ENCODE data around the gene WDR73.

WDR73 gene

DNA sequence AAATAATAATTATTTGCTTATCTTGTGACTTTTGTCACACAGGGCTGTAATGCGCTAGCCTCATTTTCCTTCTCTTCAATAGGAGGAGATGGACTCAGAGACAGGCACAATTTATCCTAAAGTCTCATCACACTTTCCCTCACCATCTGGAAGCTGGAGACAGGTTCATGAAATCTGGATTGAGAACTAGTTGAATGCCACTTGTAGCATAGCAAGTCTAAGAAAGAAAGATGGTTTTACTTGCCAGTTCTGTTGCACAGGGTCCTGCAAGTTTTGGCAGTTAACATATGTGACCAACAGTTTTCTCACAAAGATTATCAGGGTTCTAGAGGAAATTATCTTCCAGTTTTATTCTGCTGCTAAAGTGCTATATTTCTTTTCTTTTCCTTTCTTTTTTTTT is 62.3 kb downstream of the WDR73 start:
- no peak overlapping the region for H3K4me3 ChIP-seq (ENCODE audit: control insufficient read depth, low read depth, low read length)
- DNase-seq (ENCODE audit: low read depth), result no peak
- TF ChIP-seq, protein P1, sequence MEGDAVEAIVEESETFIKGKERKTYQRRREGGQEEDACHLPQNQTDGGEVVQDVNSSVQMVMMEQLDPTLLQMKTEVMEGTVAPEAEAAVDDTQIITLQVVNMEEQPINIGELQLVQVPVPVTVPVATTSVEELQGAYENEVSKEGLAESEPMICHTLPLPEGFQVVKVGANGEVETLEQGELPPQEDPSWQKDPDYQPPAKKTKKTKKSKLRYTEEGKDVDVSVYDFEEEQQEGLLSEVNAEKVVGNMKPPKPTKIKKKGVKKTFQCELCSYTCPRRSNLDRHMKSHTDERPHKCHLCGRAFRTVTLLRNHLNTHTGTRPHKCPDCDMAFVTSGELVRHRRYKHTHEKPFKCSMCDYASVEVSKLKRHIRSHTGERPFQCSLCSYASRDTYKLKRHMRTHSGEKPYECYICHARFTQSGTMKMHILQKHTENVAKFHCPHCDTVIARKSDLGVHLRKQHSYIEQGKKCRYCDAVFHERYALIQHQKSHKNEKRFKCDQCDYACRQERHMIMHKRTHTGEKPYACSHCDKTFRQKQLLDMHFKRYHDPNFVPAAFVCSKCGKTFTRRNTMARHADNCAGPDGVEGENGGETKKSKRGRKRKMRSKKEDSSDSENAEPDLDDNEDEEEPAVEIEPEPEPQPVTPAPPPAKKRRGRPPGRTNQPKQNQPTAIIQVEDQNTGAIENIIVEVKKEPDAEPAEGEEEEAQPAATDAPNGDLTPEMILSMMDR (conservative IDR thresholded peaks at IDR 0.05; ENCODE audit: control insufficient read depth, insufficient read depth, low read depth, low read length), result no peak

DNA sequence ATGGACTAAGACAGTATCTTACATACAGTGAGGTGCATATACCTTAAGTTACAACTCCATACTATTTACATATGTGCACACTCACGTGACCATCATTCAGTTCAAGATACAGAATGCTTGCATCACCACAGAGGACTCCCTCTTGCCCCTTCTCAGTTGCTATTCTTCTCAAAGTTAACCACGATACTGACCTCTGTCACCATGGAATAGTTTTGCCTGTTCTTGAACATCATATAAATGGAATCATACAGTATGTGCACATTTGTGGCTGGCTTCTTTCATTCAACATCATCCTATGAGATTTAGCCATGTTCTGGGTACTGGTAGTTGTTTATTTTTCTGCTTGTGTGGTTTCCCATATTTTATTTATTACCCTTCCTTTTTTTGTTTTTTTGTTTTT is 63.7 kb downstream of the WDR73 start:
- no peak overlapping the region for H3K4me3 ChIP-seq (ENCODE audit: control insufficient read depth, low read depth, low read length)
- no peak for DNase-seq (ENCODE audit: low read depth)
- TF ChIP-seq, protein P1 (conservative IDR thresholded peaks at IDR 0.05; ENCODE audit: control insufficient read depth, insufficient read depth, low read depth, low read length), result no peak

Data from fibroblast of mammary gland (primary cell).